ENCODE measurements around the gene INF2.
"Not testable (repeated sequence)": the region's sequence is repeated elsewhere in the genome, so short reads cannot be mapped to it uniquely, and the experiment has no call there.

The INF2 gene

GRCh38 chr14:104657563-104658324 lies 31.7 kb upstream of the INF2 start:
- DNase-seq = no peak

- no peak for DNase-seq
These were observed 31.1 kb upstream of the INF2 start for GRCh38 chr14:104658325-104658712.

- DNase-seq = no peak
These were observed 30.3 kb upstream of the INF2 start for GRCh38 chr14:104659146-104659545.

GRCh38 chr14:104659764-104660523 lies 29.5 kb upstream of the INF2 start:
- DNase-seq = no peak

GRCh38 chr14:104660597-104660996 lies 28.8 kb upstream of the INF2 start:
- no peak for DNase-seq

GRCh38 chr14:104661086-104661485 lies 28.3 kb upstream of the INF2 start:
- no peak for DNase-seq

GRCh38 chr14:104661528-104662157 lies 27.8 kb upstream of the INF2 start:
- DNase-seq = not testable (repeated sequence)

- not testable (repeated sequence) for DNase-seq
These were observed 26.9 kb upstream of the INF2 start for GRCh38 chr14:104662472-104662871.

- no peak for DNase-seq
These were observed 25.3 kb upstream of the INF2 start for GRCh38 chr14:104664107-104664506.

GRCh38 chr14:104664588-104664987 lies 24.8 kb upstream of the INF2 start:
- no peak for DNase-seq

- DNase-seq = no peak
These were observed 24.2 kb upstream of the INF2 start for GRCh38 chr14:104665114-104665656.

- peak; percentile 60 for DNase-seq
These were observed 23.5 kb upstream of the INF2 start for GRCh38 chr14:104665657-104666522.

- not testable (repeated sequence) for DNase-seq
These were observed 22.9 kb upstream of the INF2 start for GRCh38 chr14:104666523-104666895.

GRCh38 chr14:104666981-104667380 lies 22.4 kb upstream of the INF2 start:
- no peak for DNase-seq

GRCh38 chr14:104669697-104670096 lies 19.7 kb upstream of the INF2 start:
- DNase-seq = no peak

GRCh38 chr14:104671330-104671977 lies 18.0 kb upstream of the INF2 start:
- DNase-seq = not testable (repeated sequence)

GRCh38 chr14:104672119-104672518 lies 17.3 kb upstream of the INF2 start:
- DNase-seq = not testable (repeated sequence)

- DNase-seq = no peak
These were observed 15.9 kb upstream of the INF2 start for GRCh38 chr14:104673481-104673880.

- DNase-seq = no peak
These were observed 14.0 kb upstream of the INF2 start for GRCh38 chr14:104675447-104675846.

- no peak for DNase-seq
These were observed 13.2 kb upstream of the INF2 start for GRCh38 chr14:104676130-104676693.

- peak; percentile 72 for DNase-seq
These were observed 12.5 kb upstream of the INF2 start for GRCh38 chr14:104676694-104677511.

Data from stimulated activated CD8-positive, alpha-beta memory T cell treated with anti-CD3 and anti-CD28 coated beads, Interleukin-4, amount 100 ng/mL, for 48 hours (primary cell).